ENCODE data around the gene MYO15B.
A peak's percentile ranks its signal among the peaks of the same experiment; 100 is the strongest.

Gene MYO15B

GRCh38 chr17:75564195-75564594 lies 23.4 kb upstream of the MYO15B start:
- Mint-ChIP-seq H3K9me3 (no peaks in the 10 kb centered on the region), H3K4me3 (no peak overlapping the region), H3K27ac (no peak overlapping the region), H3K27me3 (ENCODE audit: low read depth, poor library complexity) (no peaks in the 10 kb centered on the region), H3K4me1 (peaks cover 28% of the 10 kb centered on the region), H3K36me3 (ENCODE audit: low read depth) (no peaks in the 10 kb centered on the region)
- TF ChIP-seq CTCF (IDR thresholded peaks at IDR 0.05), result no peak
- DNase-seq, result no peak

- no peaks in the 10 kb centered on the region for H3K9me3 Mint-ChIP-seq
- H3K36me3 Mint-ChIP-seq (ENCODE audit: low read depth), result no peaks in the 10 kb centered on the region
- peaks cover 23% of the 10 kb centered on the region for H3K4me1 Mint-ChIP-seq
- no peak for DNase-seq
- no peak overlapping the region for H3K27ac Mint-ChIP-seq
- no peak overlapping the region for H3K4me3 Mint-ChIP-seq
- H3K27me3 Mint-ChIP-seq (ENCODE audit: low read depth, poor library complexity), result no peaks in the 10 kb centered on the region
- no peak for TF ChIP-seq CTCF (IDR thresholded peaks at IDR 0.05)
Measured at GRCh38 chr17:75565066-75565465, 22.5 kb upstream of the MYO15B start.

GRCh38 chr17:75565618-75566017 lies 22.0 kb upstream of the MYO15B start:
- Mint-ChIP-seq H3K4me3 (no peak overlapping the region), H3K9me3 (no peaks in the 10 kb centered on the region), H3K4me1 (peaks cover 28% of the 10 kb centered on the region), H3K36me3 (ENCODE audit: low read depth) (no peaks in the 10 kb centered on the region), H3K27ac (peak overlapping the region; percentile 80), H3K27me3 (ENCODE audit: low read depth, poor library complexity) (no peaks in the 10 kb centered on the region)
- no peak for TF ChIP-seq CTCF (IDR thresholded peaks at IDR 0.05)
- no peak for DNase-seq

GRCh38 chr17:75566416-75566815 lies 21.2 kb upstream of the MYO15B start:
- TF ChIP-seq CTCF (IDR thresholded peaks at IDR 0.05), result no peak
- H3K9me3 Mint-ChIP-seq, result no peaks in the 10 kb centered on the region
- DNase-seq, result no peak
- peak overlapping the region; percentile 80 for H3K27ac Mint-ChIP-seq
- no peak overlapping the region for H3K4me3 Mint-ChIP-seq
- no peaks in the 10 kb centered on the region for H3K27me3 Mint-ChIP-seq (ENCODE audit: low read depth, poor library complexity)
- no peaks in the 10 kb centered on the region for H3K36me3 Mint-ChIP-seq (ENCODE audit: low read depth)
- H3K4me1 Mint-ChIP-seq, result peaks cover 36% of the 10 kb centered on the region

- Mint-ChIP-seq H3K4me3 (no peak overlapping the region), H3K36me3 (ENCODE audit: low read depth) (no peaks in the 10 kb centered on the region), H3K4me1 (peaks cover 37% of the 10 kb centered on the region), H3K27me3 (ENCODE audit: low read depth, poor library complexity) (no peaks in the 10 kb centered on the region), H3K27ac (peak overlapping the region; percentile 78), H3K9me3 (no peaks in the 10 kb centered on the region)
- DNase-seq, result no peak
- no peak for TF ChIP-seq CTCF (IDR thresholded peaks at IDR 0.05)
Measured at GRCh38 chr17:75566834-75567233, 20.8 kb upstream of the MYO15B start.

GRCh38 chr17:75568412-75569255 lies 19.0 kb upstream of the MYO15B start:
- H3K36me3 Mint-ChIP-seq (ENCODE audit: low read depth), result no peaks in the 10 kb centered on the region
- no peak overlapping the region for H3K27ac Mint-ChIP-seq
- H3K9me3 Mint-ChIP-seq, result no peaks in the 10 kb centered on the region
- no peak for DNase-seq
- no peak for TF ChIP-seq CTCF (IDR thresholded peaks at IDR 0.05)
- no peaks in the 10 kb centered on the region for H3K27me3 Mint-ChIP-seq (ENCODE audit: low read depth, poor library complexity)
- no peak overlapping the region for H3K4me3 Mint-ChIP-seq
- peaks cover 32% of the 10 kb centered on the region for H3K4me1 Mint-ChIP-seq
